Right lobe of liver (tissue), 4 donors: ENCODE measurements around the gene SLC24A3.

ENCODE experiments used
- POLR2A ChIP-seq: fragments of 450-650 bp; IDR thresholded peaks from one replicate; pipeline ENCODE4 v1.6.1; 2017; ENCODE audit warnings: antibody characterized with exemption, mild to moderate bottlenecking
- TF ChIP-seq, protein P1 (sequence below), 4 donors: fragments of 200-600 bp in 3 of 4; fragments of 450-650 bp in 1 of 4; IDR thresholded peaks; one replicate each; pipeline versions ENCODE4 v1.5.1 to v1.8.0; 2016 to 2022; ENCODE audit warnings: antibody characterized with exemption in 4 of 4, mild to moderate bottlenecking in 2 of 4
- donor health status: DM: no; HTN: no; CAD: no.
- donor health status: DM: no; HTN: no; CAD: no.
- donor health status: DM: no; HTN: yes; CAD: no.

DNA sequence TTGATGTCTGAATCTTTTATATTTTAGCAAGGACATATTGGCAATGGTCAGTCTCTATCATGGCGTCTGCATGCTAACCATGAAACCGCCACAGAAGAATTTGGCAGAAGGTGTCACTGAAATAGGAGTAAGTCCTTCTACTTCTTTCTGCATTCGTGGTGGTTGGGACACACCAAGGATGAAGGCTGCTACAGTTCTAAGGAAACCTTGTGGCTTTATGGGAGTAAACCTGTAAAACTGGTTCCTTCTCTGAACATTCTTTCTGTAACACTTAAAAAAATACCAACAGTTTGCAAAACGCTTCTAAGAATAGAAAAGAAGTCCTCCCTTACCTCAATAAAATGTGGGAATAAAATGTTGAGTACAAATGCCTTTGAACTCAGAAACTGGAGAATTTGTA, 195.3 kb downstream of the SLC24A3 start:
- TF ChIP-seq, protein P1, sequence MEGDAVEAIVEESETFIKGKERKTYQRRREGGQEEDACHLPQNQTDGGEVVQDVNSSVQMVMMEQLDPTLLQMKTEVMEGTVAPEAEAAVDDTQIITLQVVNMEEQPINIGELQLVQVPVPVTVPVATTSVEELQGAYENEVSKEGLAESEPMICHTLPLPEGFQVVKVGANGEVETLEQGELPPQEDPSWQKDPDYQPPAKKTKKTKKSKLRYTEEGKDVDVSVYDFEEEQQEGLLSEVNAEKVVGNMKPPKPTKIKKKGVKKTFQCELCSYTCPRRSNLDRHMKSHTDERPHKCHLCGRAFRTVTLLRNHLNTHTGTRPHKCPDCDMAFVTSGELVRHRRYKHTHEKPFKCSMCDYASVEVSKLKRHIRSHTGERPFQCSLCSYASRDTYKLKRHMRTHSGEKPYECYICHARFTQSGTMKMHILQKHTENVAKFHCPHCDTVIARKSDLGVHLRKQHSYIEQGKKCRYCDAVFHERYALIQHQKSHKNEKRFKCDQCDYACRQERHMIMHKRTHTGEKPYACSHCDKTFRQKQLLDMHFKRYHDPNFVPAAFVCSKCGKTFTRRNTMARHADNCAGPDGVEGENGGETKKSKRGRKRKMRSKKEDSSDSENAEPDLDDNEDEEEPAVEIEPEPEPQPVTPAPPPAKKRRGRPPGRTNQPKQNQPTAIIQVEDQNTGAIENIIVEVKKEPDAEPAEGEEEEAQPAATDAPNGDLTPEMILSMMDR (IDR thresholded peaks at IDR 0.05) = no peak
- no peak for TF ChIP-seq POLR2A
